HepG2 (cell line): ENCODE measurements around the gene DOCK4. TPM values are rescaled to one million over a fixed set of nuclear protein-coding genes. Genes with fewer than 3 reads are reported as not detected.
A peak's percentile ranks its signal among the peaks of the same experiment; 100 is the strongest.

Experiments
- ATAC-seq: fragments of 200-7000 bp; cut with Tn5 transposase; 3 replicates; pipeline ENCODE4 v1.9.1; 2020; ENCODE audit warnings: mild to moderate bottlenecking, moderate library complexity
- BruUV-seq: library from RNA; stranded (reverse); fragments of 400-500 nt; replicated peaks from 2 replicates; lab custom pipeline; 2021; lab: Mats Ljungman, UMichigan
- CTCF ChIA-PET: fragments of 300-600 bp; formaldehyde crosslinking; extraction: SDS; loops from one replicate; lab custom pipeline; 2021; ENCODE audit warnings: low total read pairs, inconsistent platforms, low intra/inter-chr PET ratio; lab: Yijun Ruan, JAX
- POLR2A ChIA-PET: fragments of 350-600 bp; sonication (Branson Sonifier 250); formaldehyde crosslinking; loops from one replicate; lab custom pipeline; 2020; ENCODE audit warnings: antibody characterized with exemption, inconsistent platforms; lab: Yijun Ruan, JAX
- DNase-seq: peaks from one replicate; pipeline ENCODE4 v3.0.0-alpha.2; 2015; ENCODE audit warnings: low spot score
- FAIRE-seq: peaks from 3 replicates; lab custom pipeline; 2011; peaks lifted over from hg19 to GRCh38; lab: Jason Lieb, UNC
- H2AFZ ChIP-seq: one replicate; pipeline ENCODE4 v1.6.1; 2011; ENCODE audit warnings: low read length, inconsistent platforms
- H3K27ac ChIP-seq: fragments of 300-600 bp; 3 replicates; pipeline ENCODE4 v1.8.0; 2011; ENCODE audit warnings: mixed run types, mild to moderate bottlenecking, mixed read lengths, low read length, inconsistent platforms; ENCODE audit not compliant: insufficient read depth; ENCODE audit errors: extremely low read length
- H3K27me3 ChIP-seq, 2 experiments: fragments of 200-600 bp in 1 of 2; 2 replicates in 1 of 2; 3 replicates in 1 of 2; pipeline versions ENCODE4 v1.6.0 to v1.8.0; 2011; ENCODE audit warnings: low read length in 2 of 2, mild to moderate bottlenecking in 2 of 2, moderate library complexity in 2 of 2, inconsistent platforms in 1 of 2; ENCODE audit not compliant: insufficient read depth in 2 of 2, control insufficient read depth in 1 of 2
- H3K36me3 ChIP-seq, 2 experiments: fragments of 200-600 bp in 1 of 2; replicated peaks in 1 of 2; 2 replicates in 1 of 2; 3 replicates in 1 of 2; pipeline versions ENCODE4 v1.5.1 to v1.8.0; 2011; ENCODE audit warnings: low read length in 2 of 2, inconsistent platforms in 1 of 2; ENCODE audit not compliant: insufficient read depth in 2 of 2, control insufficient read depth in 1 of 2
- H3K4me1 ChIP-seq: 2 replicates; pipeline ENCODE4 v1.5.1; 2012; ENCODE audit warnings: low read length, inconsistent platforms; ENCODE audit not compliant: insufficient read depth
- H3K4me2 ChIP-seq: 2 replicates; pipeline ENCODE4 v1.6.0; 2011; ENCODE audit warnings: low read depth, low read length, inconsistent platforms
- H3K4me3 ChIP-seq, 3 experiments: fragments of 200-600 bp in 1 of 3; sonication (generic), shearing (Covaris generic) in 1 of 3; replicated peaks in 1 of 3; 2 replicates each; pipeline ENCODE4 v1.5.1; 2011 to 2016; ENCODE audit warnings: low read length in 3 of 3, inconsistent platforms in 2 of 3, low read depth in 2 of 3, mild to moderate bottlenecking in 2 of 3, control low read depth in 1 of 3, mixed read lengths in 1 of 3; ENCODE audit not compliant: insufficient read depth in 1 of 3
- H3K79me2 ChIP-seq: one replicate; pipeline ENCODE4 v1.6.1; 2011; ENCODE audit warnings: low read length, inconsistent platforms; ENCODE audit not compliant: insufficient read depth
- H3K9ac ChIP-seq: 2 replicates; pipeline ENCODE4 v1.6.0; 2011; ENCODE audit warnings: mild to moderate bottlenecking, low read depth, low read length, inconsistent platforms; ENCODE audit not compliant: insufficient read depth
- H3K9me3 ChIP-seq: 2 replicates; pipeline ENCODE4 v1.5.1; 2012; ENCODE audit warnings: mild to moderate bottlenecking, low read length
- H4K20me1 ChIP-seq: 2 replicates; pipeline ENCODE4 v1.6.0; 2011; ENCODE audit warnings: inconsistent platforms, mild to moderate bottlenecking, low read length, moderate library complexity; ENCODE audit not compliant: insufficient read depth
- AHR ChIP-seq: IDR thresholded peaks from 2 replicates; pipeline ENCODE4 v1.6.1; 2018; ENCODE audit warnings: missing genetic modification reagents, missing compliant biosample characterization
- GLI4 ChIP-seq: sonication (generic); formaldehyde crosslinking; IDR thresholded peaks from 2 replicates; pipeline ENCODE4 v1.5.1; 2020; ENCODE audit warnings: missing genetic modification reagents, mild to moderate bottlenecking, moderate library complexity, borderline replicate concordance
- RNF2 ChIP-seq: fragments of 450-650 bp; conservative IDR thresholded peaks from 2 replicates; pipeline ENCODE4 v1.6.1; 2016; ENCODE audit warnings: low read depth
- SAP130 ChIP-seq: IDR thresholded peaks from 2 replicates; pipeline ENCODE4 v1.6.1; 2016; ENCODE audit warnings: low read depth
- SOX6 ChIP-seq, 2 experiments: fragments of 450-650 bp in 1 of 2; sonication (generic) in 1 of 2; formaldehyde crosslinking in 1 of 2; IDR thresholded peaks; 2 replicates each; pipeline versions ENCODE4 v1.4.0 to v1.6.1; 2017 to 2020; ENCODE audit warnings: antibody characterized with exemption in 1 of 2, mild to moderate bottlenecking in 1 of 2, missing genetic modification reagents in 1 of 2
- ZNF234 ChIP-seq: sonication (generic); formaldehyde crosslinking; conservative IDR thresholded peaks from 2 replicates; pipeline ENCODE4 v1.5.1; 2020; ENCODE audit warnings: mild to moderate bottlenecking, missing genetic modification reagents
- ZNF331 ChIP-seq: sonication (generic); formaldehyde crosslinking; IDR thresholded peaks from 2 replicates; pipeline ENCODE4 v1.4.0; 2020; ENCODE audit warnings: missing genetic modification reagents
- WGBS: methylation state at CpG from one replicate; pipeline ENCODE4 v1.1.6; 2017; ENCODE audit warnings: low lambda C conversion rate; 5-methylcytosine and 5-hydroxymethylcytosine counted together
- in situ Hi-C: cut with HindIII; loops from 2 replicates; pipeline ENCODE4 v1.10.0; 2017; ENCODE audit warnings: low pct_unique_long_range_greater_than_20kb; ENCODE audit not compliant: extremely low pct_ligation_motif_present
- intact Hi-C: fragments of 100-400 bp; cut with micrococcal nuclease; formaldehyde crosslinking; loops from one replicate; pipeline ENCODE4 v1.10.0; 2022; ENCODE audit not compliant: unreplicated experiment
- polyA plus RNA-seq, 8 experiments: library from polyadenylated mRNA; depleted of rRNA in 3 of 8; stranded (reverse) in 7 of 8; unstranded in 1 of 8; fragments of >200 nt; fragmentation: Illumina TruSeq in 4 of 8; extraction: Trizol in 4 of 8; gene quantifications; 2 replicates each; pipeline versions ENCODE4 v1.2.1 to v1.2.3, GENCODE V29; 2011 to 2016; ENCODE audit warnings: low read depth in 4 of 8, missing spikeins in 1 of 8, mixed read lengths in 1 of 8; ENCODE audit not compliant: insufficient read depth in 1 of 8
- total RNA-seq, 5 experiments: library from RNA; depleted of rRNA; stranded (reverse); fragments of >200 nt; fragmentation: Illumina TruSeq; extraction: Trizol; gene quantifications; 2 replicates each; pipeline ENCODE4 v1.2.3, GENCODE V29; 2016; ENCODE audit warnings: low read depth in 1 of 5
- TF ChIP-seq, protein P1 (sequence below): sonication (generic); formaldehyde crosslinking; IDR thresholded peaks from 2 replicates; pipeline ENCODE4 v1.9.0; 2021; ENCODE audit warnings: missing genetic modification reagents, borderline replicate concordance
- TF ChIP-seq, protein P2 (sequence below): IDR thresholded peaks from 2 replicates; pipeline ENCODE4 v1.6.1; 2016; ENCODE audit warnings: low read depth, missing genetic modification reagents, missing compliant biosample characterization
- TF ChIP-seq, protein P3 (sequence below): sonication (generic); formaldehyde crosslinking; IDR thresholded peaks from 2 replicates; pipeline ENCODE4 v1.4.0; 2020; ENCODE audit warnings: missing genetic modification reagents
- TF ChIP-seq, protein P4 (sequence below), 2 experiments: sonication (generic) in 1 of 2; formaldehyde crosslinking in 1 of 2; IDR thresholded peaks; 2 replicates each; pipeline versions ENCODE4 v1.4.0 to v1.6.1; 2016 to 2020; ENCODE audit warnings: borderline replicate concordance in 1 of 2, low read depth in 1 of 2, mild to moderate bottlenecking in 1 of 2, missing genetic modification reagents in 1 of 2

Gene DOCK4
- total and polyA plus RNA-seq, 2 of the 13 experiments (the other 11 are each of a cell fraction or from before 2014, with no cell fraction given), result 13.5 to 17.4 TPM

DNA sequence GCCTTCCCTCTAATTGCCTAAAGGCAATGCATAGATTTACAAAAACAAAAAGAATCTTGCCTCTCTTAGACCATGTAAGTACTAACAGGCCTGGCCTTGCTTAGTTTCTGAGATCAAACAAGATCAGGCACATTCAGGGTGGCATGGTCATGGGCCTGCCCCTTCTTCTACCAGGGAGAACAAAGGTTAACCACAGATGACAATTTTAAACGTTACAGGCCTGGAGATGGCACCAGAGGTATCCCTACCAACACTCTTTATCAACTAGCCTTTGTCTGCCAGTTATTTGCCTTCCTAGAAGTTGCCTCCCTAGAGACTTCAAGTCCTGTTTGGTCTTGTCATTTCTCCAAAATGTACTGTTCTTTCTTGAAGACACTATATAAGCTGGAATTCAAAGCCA, 252.6 kb downstream of the DOCK4 start:
- H3K9me3 ChIP-seq, result no peaks in the 10 kb centered on the region
- ChIA-PET POLR2A (no interaction called here), CTCF (interaction anchor here (1.2 kb wide), 1 partner anchor 458 kb away, joined by 3 read pairs; no protein-coding TSS in a partner anchor)
- H4K20me1 ChIP-seq, result no peaks in the 10 kb centered on the region
- DNase-seq (peak; percentile 77), FAIRE-seq (peak; percentile 56), ATAC-seq (peak; percentile 98)
- 0% methylated on average over 1 of the region's 1 CpG for WGBS
- no peaks in the 10 kb centered on the region for H3K79me2 ChIP-seq
- intact Hi-C loops, result loop anchor here (1.0 to 5.0 kb wide), 4 partner anchors 207 to 462 kb away; partner anchors contain the start of genes DOCK4 and ZNF277
- no peak overlapping the region for H3K4me2 ChIP-seq
- peaks cover 16% of the 10 kb centered on the region for H3K4me1 ChIP-seq
- no peak overlapping the region for H3K27ac ChIP-seq
- H2AFZ ChIP-seq, result no peak overlapping the region
- no TSS peak for BruUV-seq
- no peak overlapping the region for H3K4me3 ChIP-seq
- H3K27me3 ChIP-seq, result no peaks in the 10 kb centered on the region
- in situ Hi-C loops, result loop anchor here (10.0 kb wide), 1 partner anchor 451 kb away; no protein-coding TSS in a partner anchor
- H3K9ac ChIP-seq, result no peak overlapping the region
- H3K36me3 ChIP-seq, result no peaks in the 10 kb centered on the region
- TF ChIP-seq SOX6 (IDR thresholded peaks at IDR 0.05) (no peak), SOX6 (CRISPR knock-in tag; IDR thresholded peaks at IDR 0.05) (0 out of 2 replicates have a peak, but pooled peaks have one; percentile 22), ZNF234 (no peak), RNF2 (no peak), SAP130 (0 out of 2 replicates have a peak, but pooled peaks have one; percentile 11), AHR (CRISPR knock-in tag) (no peak), GLI4 (CRISPR knock-in tag) (no peak), ZNF331 (CRISPR knock-in tag) (0 out of 2 replicates have a peak, but pooled peaks have one; percentile 12)
- TF ChIP-seq, protein P1, sequence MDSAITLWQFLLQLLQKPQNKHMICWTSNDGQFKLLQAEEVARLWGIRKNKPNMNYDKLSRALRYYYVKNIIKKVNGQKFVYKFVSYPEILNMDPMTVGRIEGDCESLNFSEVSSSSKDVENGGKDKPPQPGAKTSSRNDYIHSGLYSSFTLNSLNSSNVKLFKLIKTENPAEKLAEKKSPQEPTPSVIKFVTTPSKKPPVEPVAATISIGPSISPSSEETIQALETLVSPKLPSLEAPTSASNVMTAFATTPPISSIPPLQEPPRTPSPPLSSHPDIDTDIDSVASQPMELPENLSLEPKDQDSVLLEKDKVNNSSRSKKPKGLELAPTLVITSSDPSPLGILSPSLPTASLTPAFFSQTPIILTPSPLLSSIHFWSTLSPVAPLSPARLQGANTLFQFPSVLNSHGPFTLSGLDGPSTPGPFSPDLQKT (CRISPR knock-in tag), result no peak
- TF ChIP-seq, protein P2, sequence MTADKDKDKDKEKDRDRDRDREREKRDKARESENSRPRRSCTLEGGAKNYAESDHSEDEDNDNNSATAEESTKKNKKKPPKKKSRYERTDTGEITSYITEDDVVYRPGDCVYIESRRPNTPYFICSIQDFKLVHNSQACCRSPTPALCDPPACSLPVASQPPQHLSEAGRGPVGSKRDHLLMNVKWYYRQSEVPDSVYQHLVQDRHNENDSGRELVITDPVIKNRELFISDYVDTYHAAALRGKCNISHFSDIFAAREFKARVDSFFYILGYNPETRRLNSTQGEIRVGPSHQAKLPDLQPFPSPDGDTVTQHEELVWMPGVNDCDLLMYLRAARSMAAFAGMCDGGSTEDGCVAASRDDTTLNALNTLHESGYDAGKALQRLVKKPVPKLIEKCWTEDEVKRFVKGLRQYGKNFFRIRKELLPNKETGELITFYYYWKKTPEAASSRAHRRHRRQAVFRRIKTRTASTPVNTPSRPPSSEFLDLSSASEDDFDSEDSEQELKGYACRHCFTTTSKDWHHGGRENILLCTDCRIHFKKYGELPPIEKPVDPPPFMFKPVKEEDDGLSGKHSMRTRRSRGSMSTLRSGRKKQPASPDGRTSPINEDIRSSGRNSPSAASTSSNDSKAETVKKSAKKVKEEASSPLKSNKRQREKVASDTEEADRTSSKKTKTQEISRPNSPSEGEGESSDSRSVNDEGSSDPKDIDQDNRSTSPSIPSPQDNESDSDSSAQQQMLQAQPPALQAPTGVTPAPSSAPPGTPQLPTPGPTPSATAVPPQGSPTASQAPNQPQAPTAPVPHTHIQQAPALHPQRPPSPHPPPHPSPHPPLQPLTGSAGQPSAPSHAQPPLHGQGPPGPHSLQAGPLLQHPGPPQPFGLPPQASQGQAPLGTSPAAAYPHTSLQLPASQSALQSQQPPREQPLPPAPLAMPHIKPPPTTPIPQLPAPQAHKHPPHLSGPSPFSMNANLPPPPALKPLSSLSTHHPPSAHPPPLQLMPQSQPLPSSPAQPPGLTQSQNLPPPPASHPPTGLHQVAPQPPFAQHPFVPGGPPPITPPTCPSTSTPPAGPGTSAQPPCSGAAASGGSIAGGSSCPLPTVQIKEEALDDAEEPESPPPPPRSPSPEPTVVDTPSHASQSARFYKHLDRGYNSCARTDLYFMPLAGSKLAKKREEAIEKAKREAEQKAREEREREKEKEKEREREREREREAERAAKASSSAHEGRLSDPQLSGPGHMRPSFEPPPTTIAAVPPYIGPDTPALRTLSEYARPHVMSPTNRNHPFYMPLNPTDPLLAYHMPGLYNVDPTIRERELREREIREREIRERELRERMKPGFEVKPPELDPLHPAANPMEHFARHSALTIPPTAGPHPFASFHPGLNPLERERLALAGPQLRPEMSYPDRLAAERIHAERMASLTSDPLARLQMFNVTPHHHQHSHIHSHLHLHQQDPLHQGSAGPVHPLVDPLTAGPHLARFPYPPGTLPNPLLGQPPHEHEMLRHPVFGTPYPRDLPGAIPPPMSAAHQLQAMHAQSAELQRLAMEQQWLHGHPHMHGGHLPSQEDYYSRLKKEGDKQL, result no peak
- TF ChIP-seq, protein P3, sequence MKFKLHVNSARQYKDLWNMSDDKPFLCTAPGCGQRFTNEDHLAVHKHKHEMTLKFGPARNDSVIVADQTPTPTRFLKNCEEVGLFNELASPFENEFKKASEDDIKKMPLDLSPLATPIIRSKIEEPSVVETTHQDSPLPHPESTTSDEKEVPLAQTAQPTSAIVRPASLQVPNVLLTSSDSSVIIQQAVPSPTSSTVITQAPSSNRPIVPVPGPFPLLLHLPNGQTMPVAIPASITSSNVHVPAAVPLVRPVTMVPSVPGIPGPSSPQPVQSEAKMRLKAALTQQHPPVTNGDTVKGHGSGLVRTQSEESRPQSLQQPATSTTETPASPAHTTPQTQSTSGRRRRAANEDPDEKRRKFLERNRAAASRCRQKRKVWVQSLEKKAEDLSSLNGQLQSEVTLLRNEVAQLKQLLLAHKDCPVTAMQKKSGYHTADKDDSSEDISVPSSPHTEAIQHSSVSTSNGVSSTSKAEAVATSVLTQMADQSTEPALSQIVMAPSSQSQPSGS (CRISPR knock-in tag), result no peak
- TF ChIP-seq, protein P4, sequence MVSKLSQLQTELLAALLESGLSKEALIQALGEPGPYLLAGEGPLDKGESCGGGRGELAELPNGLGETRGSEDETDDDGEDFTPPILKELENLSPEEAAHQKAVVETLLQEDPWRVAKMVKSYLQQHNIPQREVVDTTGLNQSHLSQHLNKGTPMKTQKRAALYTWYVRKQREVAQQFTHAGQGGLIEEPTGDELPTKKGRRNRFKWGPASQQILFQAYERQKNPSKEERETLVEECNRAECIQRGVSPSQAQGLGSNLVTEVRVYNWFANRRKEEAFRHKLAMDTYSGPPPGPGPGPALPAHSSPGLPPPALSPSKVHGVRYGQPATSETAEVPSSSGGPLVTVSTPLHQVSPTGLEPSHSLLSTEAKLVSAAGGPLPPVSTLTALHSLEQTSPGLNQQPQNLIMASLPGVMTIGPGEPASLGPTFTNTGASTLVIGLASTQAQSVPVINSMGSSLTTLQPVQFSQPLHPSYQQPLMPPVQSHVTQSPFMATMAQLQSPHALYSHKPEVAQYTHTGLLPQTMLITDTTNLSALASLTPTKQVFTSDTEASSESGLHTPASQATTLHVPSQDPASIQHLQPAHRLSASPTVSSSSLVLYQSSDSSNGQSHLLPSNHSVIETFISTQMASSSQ (IDR thresholded peaks at IDR 0.05; ENCODE audit: low read depth), result no peak
- TF ChIP-seq, protein P4 (CRISPR knock-in tag; IDR thresholded peaks at IDR 0.05; ENCODE audit: borderline replicate concordance), result no peak
